ENCODE measurements around the gene ZBTB4.

GRCh38 chr17:7425756-7426155 lies 53.7 kb downstream of the ZBTB4 start:
- TF ChIP-seq, protein P1, sequence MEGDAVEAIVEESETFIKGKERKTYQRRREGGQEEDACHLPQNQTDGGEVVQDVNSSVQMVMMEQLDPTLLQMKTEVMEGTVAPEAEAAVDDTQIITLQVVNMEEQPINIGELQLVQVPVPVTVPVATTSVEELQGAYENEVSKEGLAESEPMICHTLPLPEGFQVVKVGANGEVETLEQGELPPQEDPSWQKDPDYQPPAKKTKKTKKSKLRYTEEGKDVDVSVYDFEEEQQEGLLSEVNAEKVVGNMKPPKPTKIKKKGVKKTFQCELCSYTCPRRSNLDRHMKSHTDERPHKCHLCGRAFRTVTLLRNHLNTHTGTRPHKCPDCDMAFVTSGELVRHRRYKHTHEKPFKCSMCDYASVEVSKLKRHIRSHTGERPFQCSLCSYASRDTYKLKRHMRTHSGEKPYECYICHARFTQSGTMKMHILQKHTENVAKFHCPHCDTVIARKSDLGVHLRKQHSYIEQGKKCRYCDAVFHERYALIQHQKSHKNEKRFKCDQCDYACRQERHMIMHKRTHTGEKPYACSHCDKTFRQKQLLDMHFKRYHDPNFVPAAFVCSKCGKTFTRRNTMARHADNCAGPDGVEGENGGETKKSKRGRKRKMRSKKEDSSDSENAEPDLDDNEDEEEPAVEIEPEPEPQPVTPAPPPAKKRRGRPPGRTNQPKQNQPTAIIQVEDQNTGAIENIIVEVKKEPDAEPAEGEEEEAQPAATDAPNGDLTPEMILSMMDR (conservative IDR thresholded peaks at IDR 0.05; ENCODE audit: low read depth, low read length), result no peak
- TF ChIP-seq EZH2 (IDR thresholded peaks at IDR 0.05; ENCODE audit: low read length, unreplicated experiment), result no peak
- TF ChIP-seq EZH2phosphoT487 (IDR thresholded peaks at IDR 0.05; ENCODE audit: borderline replicate concordance, low read length), result no peak

Measured in PC-3 (cell line).